Endothelial cell of umbilical vein (primary cell): ENCODE results near the gene PPFIA3. TPM values are rescaled to one million over a fixed set of nuclear protein-coding genes. Genes with fewer than 3 reads are reported as not detected.

Experiments used
- BruUV-seq: library from RNA; stranded (reverse); fragments of 400-500 nt; replicated peaks from 2 replicates; lab custom pipeline; 2021; lab: Mats Ljungman, UMichigan
- CTCF ChIA-PET: fragments of 300-600, 350-600 bp; sonication (Branson Sonifier 250); formaldehyde crosslinking; loops from one replicate; lab custom pipeline; 2021; ENCODE audit warnings: antibody characterized with exemption, inconsistent platforms; lab: Charles Lee
- POLR2A ChIA-PET: fragments of 300-600, 350-600 bp; sonication (Branson Sonifier 250); formaldehyde crosslinking; loops from one replicate; lab custom pipeline; 2021; ENCODE audit warnings: antibody characterized with exemption, inconsistent platforms; lab: Charles Lee
- DNase-seq: peaks from one replicate; pipeline ENCODE4 v3.0.0-alpha.2; 2011; ENCODE audit warnings: low read depth, low spot score
- FAIRE-seq: peaks from 2 replicates; lab custom pipeline; 2011; peaks lifted over from hg19 to GRCh38; lab: Jason Lieb, UNC
- H2AFZ ChIP-seq: 2 replicates; pipeline ENCODE4 v1.6.0; 2012; ENCODE audit warnings: low read depth, low read length, control low read depth, inconsistent platforms
- H3K27ac ChIP-seq: 2 replicates; pipeline ENCODE4 v1.5.1; 2011; ENCODE audit warnings: low read depth, mild to moderate bottlenecking, control low read depth, low read length, moderate library complexity; ENCODE audit not compliant: insufficient read depth
- H3K27me3 ChIP-seq, 2 experiments: 2 replicates each; pipeline versions ENCODE4 v1.6.0 to v1.6.1; 2011; ENCODE audit warnings: low read length in 2 of 2, mixed read lengths in 1 of 2; ENCODE audit not compliant: control insufficient read depth in 2 of 2, insufficient read depth in 2 of 2
- H3K36me3 ChIP-seq, 2 experiments: 2 replicates in 1 of 2; 3 replicates in 1 of 2; pipeline ENCODE4 v1.5.1; 2011; ENCODE audit warnings: low read length in 2 of 2, mild to moderate bottlenecking in 1 of 2, moderate library complexity in 1 of 2; ENCODE audit not compliant: control insufficient read depth in 2 of 2, insufficient read depth in 2 of 2; ENCODE audit errors: extremely low read depth in 1 of 2
- H3K4me1 ChIP-seq: 3 replicates; pipeline ENCODE4 v1.5.1; 2011; ENCODE audit warnings: mild to moderate bottlenecking, low read length; ENCODE audit not compliant: control insufficient read depth, insufficient read depth; ENCODE audit errors: extremely low read depth
- H3K4me2 ChIP-seq: 2 replicates; pipeline ENCODE4 v1.6.1; 2011; ENCODE audit warnings: low read length, control low read depth, mixed read lengths; ENCODE audit not compliant: insufficient read depth
- H3K4me3 ChIP-seq, 3 experiments: fragments of 200-600 bp in 1 of 3; sonication (generic), shearing (Covaris generic) in 1 of 3; replicated peaks in 1 of 3; 2 replicates each; pipeline ENCODE4 v1.5.1; 2011 to 2016; ENCODE audit warnings: control low read depth in 3 of 3, low read length in 3 of 3, mild to moderate bottlenecking in 2 of 3, inconsistent platforms in 1 of 3, low read depth in 1 of 3, moderate library complexity in 1 of 3; ENCODE audit not compliant: insufficient read depth in 1 of 3
- H3K79me2 ChIP-seq: 2 replicates; pipeline ENCODE4 v1.6.0; 2012; ENCODE audit warnings: low read length, inconsistent platforms; ENCODE audit not compliant: control insufficient read depth, insufficient read depth
- H3K9ac ChIP-seq: replicated peaks from 2 replicates; pipeline ENCODE3; 2011; ENCODE audit warnings: low read length, control low read depth; ENCODE audit not compliant: insufficient read depth; ENCODE audit errors: extremely low read depth
- H3K9me1 ChIP-seq: replicated peaks from 3 replicates; pipeline ENCODE4 v1.6.0; 2011; ENCODE audit warnings: mild to moderate bottlenecking, low read length; ENCODE audit not compliant: control insufficient read depth, insufficient read depth; ENCODE audit errors: extremely low read depth
- H3K9me3 ChIP-seq: replicated peaks from 2 replicates; pipeline ENCODE4 v1.5.1; 2012; ENCODE audit warnings: low read length, inconsistent platforms; ENCODE audit not compliant: control insufficient read depth, insufficient read depth
- H4K20me1 ChIP-seq: replicated peaks from 2 replicates; pipeline ENCODE3; 2011; ENCODE audit warnings: mild to moderate bottlenecking, low read length; ENCODE audit not compliant: control insufficient read depth, insufficient read depth; ENCODE audit errors: extremely low read depth
- EZH2 ChIP-seq: IDR thresholded peaks from 2 replicates; pipeline ENCODE4 v1.6.1; 2012; ENCODE audit warnings: borderline replicate concordance, low read depth, mild to moderate bottlenecking, moderate library complexity, low read length, inconsistent platforms; ENCODE audit not compliant: severe bottlenecking
- FOS ChIP-seq: IDR thresholded peaks from 2 replicates; pipeline ENCODE4 v1.6.1; 2011; ENCODE audit warnings: mild to moderate bottlenecking, low read length, moderate library complexity, borderline replicate concordance; ENCODE audit not compliant: insufficient read depth
- GATA2 ChIP-seq: IDR thresholded peaks from 2 replicates; pipeline ENCODE4 v1.7.0; 2011; ENCODE audit warnings: low read depth, mild to moderate bottlenecking, moderate library complexity, mixed read lengths, low read length; ENCODE audit not compliant: insufficient read length, insufficient read depth
- JUN ChIP-seq: IDR thresholded peaks from 2 replicates; pipeline ENCODE4 v1.6.1; 2011; ENCODE audit warnings: borderline replicate concordance, low read depth; ENCODE audit not compliant: insufficient read length, insufficient read depth
- MYC ChIP-seq: IDR thresholded peaks from one replicate; pipeline ENCODE4 v1.6.1; 2011; ENCODE audit warnings: mild to moderate bottlenecking, low read depth, low read length
- POLR2A ChIP-seq: IDR thresholded peaks from 2 replicates; pipeline ENCODE4 v1.6.1; 2012; ENCODE audit warnings: low read depth, mild to moderate bottlenecking, control low read depth, low read length
- POLR2AphosphoS5 ChIP-seq: IDR thresholded peaks from 2 replicates; pipeline ENCODE4 v1.6.1; 2012; ENCODE audit warnings: low read depth, mild to moderate bottlenecking, control low read depth, low read length, moderate library complexity; ENCODE audit not compliant: insufficient read depth
- dilution Hi-C: fragments of 300-500 bp; cut with MboI; formaldehyde crosslinking; loops from one replicate; pipeline ENCODE4 v1.15.0; 2019; ENCODE audit warnings: low sequenced_read_pairs; ENCODE audit not compliant: extremely low pct_ligation_motif_present
- intact Hi-C: fragments of 100-400 bp; cut with micrococcal nuclease; formaldehyde crosslinking; loops from one replicate; pipeline ENCODE4 v1.10.0; 2022
- polyA plus RNA-seq, 4 experiments: library from polyadenylated mRNA; depleted of rRNA in 3 of 4; stranded (reverse) in 3 of 4; unstranded in 1 of 4; fragments of >200 nt; gene quantifications; 2 replicates each; pipeline versions ENCODE4 v1.2.1 to v1.2.3, GENCODE V29; 2011 to 2012; ENCODE audit warnings: missing spikeins in 1 of 4
- total RNA-seq: library from RNA; stranded (reverse); gene quantifications from 2 replicates; pipeline ENCODE4 v1.2.3, GENCODE V29; 2021
- TF ChIP-seq, protein P1 (sequence below): IDR thresholded peaks from 2 replicates; pipeline ENCODE4 v1.6.1; 2011; ENCODE audit not compliant: insufficient read depth, insufficient read length
- TF ChIP-seq, protein P2 (sequence below), 2 donors: IDR thresholded peaks; 1 replicate in 1 of 2; 2 replicates in 1 of 2; pipeline ENCODE4 v1.5.1; 2011; ENCODE audit warnings: low read length in 2 of 2, mild to moderate bottlenecking in 2 of 2, moderate library complexity in 2 of 2, control low read depth in 1 of 2, inconsistent platforms in 1 of 2, low read depth in 1 of 2; ENCODE audit not compliant: insufficient read depth in 1 of 2; ENCODE audit errors: extremely low read depth in 1 of 2

PPFIA3 gene
- total and polyA plus RNA-seq, 2 donors (not counting 3 experiments of a cell fraction or from before 2014, with no cell fraction given), result 1.3 to 2.0 TPM

DNA sequence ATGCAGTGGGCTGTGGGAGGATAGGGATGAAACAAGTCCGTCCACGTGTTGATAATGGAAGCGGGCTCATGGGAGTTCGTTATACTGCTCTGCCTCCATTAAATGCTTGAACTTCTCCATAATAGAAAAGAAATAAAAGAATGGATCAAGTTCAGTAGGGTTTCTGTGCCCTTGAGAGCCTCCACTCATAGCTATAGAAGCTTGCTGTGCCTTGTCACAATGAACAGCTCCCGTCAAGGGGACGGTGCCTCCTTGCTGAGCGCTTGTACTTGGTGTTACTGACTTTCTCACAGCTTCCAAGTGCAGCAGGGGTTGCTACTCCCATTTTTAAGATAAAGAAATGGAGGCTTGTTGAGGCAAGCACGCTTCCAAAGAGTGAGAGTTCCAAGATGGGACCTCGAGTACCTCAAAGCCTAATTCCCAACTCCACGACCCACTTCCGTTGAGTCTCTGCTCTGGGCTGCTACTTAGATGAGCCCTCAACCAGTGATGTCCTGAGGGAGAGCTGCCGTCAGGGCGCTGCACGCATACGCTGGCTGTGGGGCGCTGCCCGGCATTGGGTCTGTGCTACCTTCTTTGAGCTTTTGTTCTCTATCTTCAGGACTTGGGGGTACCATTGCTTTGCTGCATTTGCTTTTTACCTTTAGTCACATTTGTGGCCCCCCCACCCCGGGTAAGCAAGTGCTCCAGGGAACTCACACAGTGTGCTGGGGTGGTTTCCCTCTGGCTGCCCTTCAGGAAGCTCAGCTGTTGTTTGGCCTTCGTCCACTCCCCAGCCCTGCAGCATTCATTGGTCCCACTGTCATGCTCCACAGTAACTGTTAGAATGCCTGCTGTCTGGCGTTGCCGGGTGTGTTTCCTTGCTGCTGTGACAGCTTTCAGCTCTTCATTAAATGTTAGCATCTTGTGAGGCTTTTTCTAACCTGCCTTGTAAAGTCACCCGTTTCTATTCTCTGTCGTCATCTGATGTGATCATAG lies 24.6 kb upstream of the PPFIA3 start:
- no peaks in the 10 kb centered on the region for H3K9me1 ChIP-seq
- no peak overlapping the region for H2AFZ ChIP-seq
- BruUV-seq, result no TSS peak
- ChIA-PET POLR2A (interaction anchor here (0.6 kb wide), 1 partner anchor 51 kb away, joined by 4 read pairs; no protein-coding TSS in a partner anchor), CTCF (interaction anchor here (0.6 to 6.9 kb wide), 7 partner anchors 11 to 114 kb away, joined by 3 to 164 read pairs (median 3); partner anchors contain the start of genes GYS1 and RUVBL2)
- dilution Hi-C loops (no loop called here), intact Hi-C loops (no loop called here)
- H3K4me1 ChIP-seq, result no peaks in the 10 kb centered on the region
- H3K9me3 ChIP-seq, result no peaks in the 10 kb centered on the region
- H3K79me2 ChIP-seq, result peaks cover 48% of the 10 kb centered on the region
- no peak overlapping the region for H3K4me2 ChIP-seq
- no peak overlapping the region for H3K4me3 ChIP-seq
- H3K27me3 ChIP-seq, result no peaks in the 10 kb centered on the region
- H3K36me3 ChIP-seq, result peaks cover 35 to 50% of the 10 kb centered on the region in 2 experiments
- H3K27ac ChIP-seq, result no peak overlapping the region
- H3K9ac ChIP-seq, result no peak overlapping the region
- peaks cover 3% of the 10 kb centered on the region for H4K20me1 ChIP-seq
- FAIRE-seq (no peak), DNase-seq (no peak)
- TF ChIP-seq FOS, result no peak
- no peak for TF ChIP-seq EZH2
- no peak for TF ChIP-seq POLR2AphosphoS5
- TF ChIP-seq POLR2A, result no peak
- TF ChIP-seq, protein P1, sequence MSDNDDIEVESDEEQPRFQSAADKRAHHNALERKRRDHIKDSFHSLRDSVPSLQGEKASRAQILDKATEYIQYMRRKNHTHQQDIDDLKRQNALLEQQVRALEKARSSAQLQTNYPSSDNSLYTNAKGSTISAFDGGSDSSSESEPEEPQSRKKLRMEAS, result no peak
- TF ChIP-seq, protein P2, sequence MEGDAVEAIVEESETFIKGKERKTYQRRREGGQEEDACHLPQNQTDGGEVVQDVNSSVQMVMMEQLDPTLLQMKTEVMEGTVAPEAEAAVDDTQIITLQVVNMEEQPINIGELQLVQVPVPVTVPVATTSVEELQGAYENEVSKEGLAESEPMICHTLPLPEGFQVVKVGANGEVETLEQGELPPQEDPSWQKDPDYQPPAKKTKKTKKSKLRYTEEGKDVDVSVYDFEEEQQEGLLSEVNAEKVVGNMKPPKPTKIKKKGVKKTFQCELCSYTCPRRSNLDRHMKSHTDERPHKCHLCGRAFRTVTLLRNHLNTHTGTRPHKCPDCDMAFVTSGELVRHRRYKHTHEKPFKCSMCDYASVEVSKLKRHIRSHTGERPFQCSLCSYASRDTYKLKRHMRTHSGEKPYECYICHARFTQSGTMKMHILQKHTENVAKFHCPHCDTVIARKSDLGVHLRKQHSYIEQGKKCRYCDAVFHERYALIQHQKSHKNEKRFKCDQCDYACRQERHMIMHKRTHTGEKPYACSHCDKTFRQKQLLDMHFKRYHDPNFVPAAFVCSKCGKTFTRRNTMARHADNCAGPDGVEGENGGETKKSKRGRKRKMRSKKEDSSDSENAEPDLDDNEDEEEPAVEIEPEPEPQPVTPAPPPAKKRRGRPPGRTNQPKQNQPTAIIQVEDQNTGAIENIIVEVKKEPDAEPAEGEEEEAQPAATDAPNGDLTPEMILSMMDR (IDR thresholded peaks at IDR 0.05; ENCODE audit: extremely low read depth in 1 of 2, insufficient read depth in 1 of 2, low read depth in 1 of 2, low read length in 2 of 2), result no peak
- no peak for TF ChIP-seq MYC
- no peak for TF ChIP-seq JUN
- TF ChIP-seq GATA2, result no peak
